Stomach (tissue), 4 donors: ENCODE data around the gene PSMC4.

ENCODE experiments used
- POLR2A ChIP-seq, 4 donors: fragments of 450-650 bp; IDR thresholded peaks; one replicate each; pipeline ENCODE4 v1.6.1; 2016; ENCODE audit warnings: antibody characterized with exemption in 4 of 4, control low read depth in 2 of 4, mild to moderate bottlenecking in 1 of 4, moderate library complexity in 1 of 4
- TF ChIP-seq, protein P1 (sequence below), 7 experiments: fragments of 450-650 bp in 4 of 7; fragments of 200-600 bp in 3 of 7; sonication (generic) in 3 of 7; IDR thresholded peaks; one replicate each; pipeline ENCODE4 v1.5.1; 2016 to 2019; ENCODE audit warnings: antibody characterized with exemption in 7 of 7, control low read depth in 2 of 7, mild to moderate bottlenecking in 1 of 7

- TF ChIP-seq, protein P1, sequence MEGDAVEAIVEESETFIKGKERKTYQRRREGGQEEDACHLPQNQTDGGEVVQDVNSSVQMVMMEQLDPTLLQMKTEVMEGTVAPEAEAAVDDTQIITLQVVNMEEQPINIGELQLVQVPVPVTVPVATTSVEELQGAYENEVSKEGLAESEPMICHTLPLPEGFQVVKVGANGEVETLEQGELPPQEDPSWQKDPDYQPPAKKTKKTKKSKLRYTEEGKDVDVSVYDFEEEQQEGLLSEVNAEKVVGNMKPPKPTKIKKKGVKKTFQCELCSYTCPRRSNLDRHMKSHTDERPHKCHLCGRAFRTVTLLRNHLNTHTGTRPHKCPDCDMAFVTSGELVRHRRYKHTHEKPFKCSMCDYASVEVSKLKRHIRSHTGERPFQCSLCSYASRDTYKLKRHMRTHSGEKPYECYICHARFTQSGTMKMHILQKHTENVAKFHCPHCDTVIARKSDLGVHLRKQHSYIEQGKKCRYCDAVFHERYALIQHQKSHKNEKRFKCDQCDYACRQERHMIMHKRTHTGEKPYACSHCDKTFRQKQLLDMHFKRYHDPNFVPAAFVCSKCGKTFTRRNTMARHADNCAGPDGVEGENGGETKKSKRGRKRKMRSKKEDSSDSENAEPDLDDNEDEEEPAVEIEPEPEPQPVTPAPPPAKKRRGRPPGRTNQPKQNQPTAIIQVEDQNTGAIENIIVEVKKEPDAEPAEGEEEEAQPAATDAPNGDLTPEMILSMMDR (IDR thresholded peaks at IDR 0.05) = no peak
- no peak for TF ChIP-seq POLR2A (IDR thresholded peaks at IDR 0.05)
Measured at GRCh38 chr19:39937094-39937720, 33.8 kb upstream of the PSMC4 start.
